Stimulated activated CD8-positive, alpha-beta memory T cell treated with anti-CD3 and anti-CD28 coated beads, Interleukin-15, amount 100 ng/mL, for 48 hours (primary cell): ENCODE measurements around the gene ARMC12.
"Not testable (repeated sequence)": the region's sequence is repeated elsewhere in the genome, so short reads cannot be mapped to it uniquely, and the experiment has no call there.

ENCODE experiments used
- DNase-seq, 2 donors: peaks; one replicate each; pipeline ENCODE4 v3.0.0-alpha.2; 2020; ENCODE audit warnings: low read depth in 2 of 2

The ARMC12 gene

DNA sequence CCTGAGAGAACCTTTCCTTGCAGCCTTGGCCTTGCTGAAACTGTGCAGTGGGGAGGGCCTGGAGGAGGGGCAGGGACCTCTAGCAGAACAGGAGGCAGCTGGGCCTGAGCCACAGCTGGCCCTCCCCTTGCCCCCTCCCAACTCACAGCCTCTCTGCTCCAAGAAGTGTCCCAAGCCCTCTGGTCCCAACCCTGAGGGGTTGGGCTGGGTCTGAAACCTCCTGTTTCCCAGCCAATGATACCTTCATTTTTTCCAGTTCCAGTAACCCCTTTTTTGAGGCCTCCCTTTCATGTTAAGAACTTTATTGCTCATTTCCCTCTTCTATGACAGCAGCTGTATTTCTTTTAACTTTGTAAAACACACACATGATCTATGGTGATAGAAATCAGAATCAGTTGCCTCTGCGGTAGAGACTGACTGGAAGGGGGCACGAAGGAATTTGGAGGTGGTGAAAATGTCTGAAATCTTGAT, 17.9 kb upstream of the ARMC12 start:
- peak in 1 of 2 donors; percentile 40 for DNase-seq

DNA sequence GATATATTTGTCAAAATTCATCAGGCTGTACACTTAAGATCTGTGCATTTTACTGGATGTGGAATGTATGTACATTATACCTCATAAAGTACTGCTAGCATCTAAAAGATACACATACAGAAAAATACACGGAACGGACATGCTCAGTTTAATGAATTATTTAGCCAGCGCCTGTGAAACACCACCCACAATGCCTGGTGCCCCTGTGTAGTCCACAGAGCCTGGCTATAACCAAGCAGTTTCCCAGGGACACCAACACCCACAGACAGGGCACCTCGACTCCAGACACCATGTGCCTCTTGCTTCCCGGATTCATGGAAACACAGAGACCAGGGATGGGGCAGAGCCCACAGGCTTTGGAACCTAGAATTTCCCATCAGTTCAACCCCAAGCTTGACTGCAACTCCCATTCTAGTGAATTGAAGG, 17.4 kb upstream of the ARMC12 start:
- no peak for DNase-seq

DNA sequence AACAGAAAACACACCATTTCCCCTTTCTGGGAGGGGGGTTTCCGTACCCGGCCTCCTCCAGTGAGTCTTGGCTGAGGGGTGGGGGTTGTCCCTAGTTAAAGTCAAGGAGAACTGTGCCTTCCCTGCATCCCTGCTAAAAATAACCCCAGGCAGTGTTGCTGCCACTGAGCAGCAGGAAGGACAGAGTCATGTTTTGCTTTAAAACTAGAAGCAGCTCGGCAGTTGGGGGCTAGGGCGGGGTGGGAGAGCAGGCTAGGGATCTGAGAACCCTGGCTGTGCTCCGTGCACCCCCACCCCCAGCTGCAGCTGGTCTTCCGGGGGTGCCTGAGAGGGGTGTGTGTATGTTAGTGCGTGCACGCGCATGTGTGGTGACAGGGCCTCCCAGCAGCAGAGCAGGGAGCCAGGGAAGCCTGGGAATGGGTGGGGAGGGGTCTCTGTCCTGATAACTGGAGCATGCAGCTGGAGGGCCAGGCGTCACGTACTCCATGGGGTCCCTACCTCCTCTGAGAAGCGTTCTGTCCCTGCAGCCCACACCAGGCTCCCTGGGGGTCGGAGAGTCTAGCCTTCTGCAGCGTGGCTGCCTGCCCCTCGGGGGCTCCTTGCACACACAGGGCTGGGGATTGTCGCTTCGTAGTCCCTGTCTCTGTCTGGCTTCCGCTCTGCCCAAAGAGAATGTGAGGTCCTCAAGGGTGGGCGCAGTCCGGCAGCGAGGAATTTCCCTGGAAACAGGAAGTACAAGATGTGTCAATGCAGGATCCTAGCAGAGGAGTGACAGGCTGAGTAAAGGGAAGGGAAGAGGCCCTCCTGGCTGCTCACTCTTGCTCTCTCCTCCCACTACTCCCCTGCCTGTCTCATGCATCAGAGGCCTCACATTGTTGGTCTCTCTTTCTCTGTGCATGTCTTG, 16.8 kb upstream of the ARMC12 start:
- no peak for DNase-seq

GRCh38 chr6:35722121-35722761, 14.6 kb upstream of the ARMC12 start:
- DNase-seq, result no peak

DNA sequence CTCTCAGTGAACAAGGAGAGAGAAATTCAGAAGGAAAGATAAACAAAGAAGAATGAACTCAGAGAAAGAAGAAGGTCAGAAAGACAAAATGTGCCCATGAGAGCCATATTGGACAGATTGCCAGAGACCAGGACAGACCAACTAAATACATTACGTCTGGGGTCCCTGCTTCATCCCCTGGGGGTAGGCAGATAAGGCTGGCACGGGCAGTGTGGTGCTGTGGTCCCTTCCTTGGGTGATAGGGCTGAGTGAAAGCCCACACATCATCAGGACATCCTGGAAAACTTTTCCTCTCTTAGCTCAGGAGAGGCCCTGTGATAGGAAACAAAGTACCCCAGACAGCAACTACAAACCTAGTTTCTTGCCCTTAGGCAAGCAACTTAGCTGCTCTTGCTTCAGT, 13.2 kb upstream of the ARMC12 start:
- DNase-seq, result no peak

- no peak for DNase-seq
These were observed 12.8 kb upstream of the ARMC12 start for GRCh38 chr6:35724059-35724458.

GRCh38 chr6:35724471-35724870, 12.4 kb upstream of the ARMC12 start:
- DNase-seq, result no peak

DNA sequence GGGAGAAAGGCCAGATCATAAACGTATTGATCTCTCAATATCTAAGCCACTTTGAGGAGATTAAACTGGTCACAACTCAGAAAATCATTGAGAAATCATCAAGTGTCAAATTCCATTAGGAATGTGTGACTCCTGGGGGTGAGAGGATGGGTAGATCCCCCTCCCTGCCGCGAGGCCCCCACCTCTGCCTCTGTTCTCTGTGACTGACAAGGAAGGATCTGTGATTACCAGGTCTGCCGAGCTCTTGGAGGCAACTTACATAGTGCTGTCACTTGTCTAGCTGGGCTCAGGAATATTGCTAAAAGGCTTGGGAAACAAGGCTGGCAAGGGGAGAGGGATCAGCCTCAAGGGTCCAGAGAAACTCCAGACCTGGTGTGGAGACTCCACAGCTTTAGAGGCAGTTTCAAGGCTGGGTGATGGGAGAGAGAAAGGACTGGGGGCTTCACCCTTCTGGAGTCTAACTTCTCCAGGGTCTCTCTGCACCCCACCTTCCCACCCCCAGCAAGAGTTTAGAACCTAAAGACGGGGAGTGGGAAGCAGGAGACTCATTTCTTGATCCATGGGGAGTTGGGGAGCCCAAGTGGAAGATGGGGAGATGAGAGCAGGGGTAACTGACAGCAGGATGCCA, 11.6 kb upstream of the ARMC12 start:
- no peak for DNase-seq

GRCh38 chr6:35725721-35726438, 11.0 kb upstream of the ARMC12 start:
- no peak for DNase-seq

DNA sequence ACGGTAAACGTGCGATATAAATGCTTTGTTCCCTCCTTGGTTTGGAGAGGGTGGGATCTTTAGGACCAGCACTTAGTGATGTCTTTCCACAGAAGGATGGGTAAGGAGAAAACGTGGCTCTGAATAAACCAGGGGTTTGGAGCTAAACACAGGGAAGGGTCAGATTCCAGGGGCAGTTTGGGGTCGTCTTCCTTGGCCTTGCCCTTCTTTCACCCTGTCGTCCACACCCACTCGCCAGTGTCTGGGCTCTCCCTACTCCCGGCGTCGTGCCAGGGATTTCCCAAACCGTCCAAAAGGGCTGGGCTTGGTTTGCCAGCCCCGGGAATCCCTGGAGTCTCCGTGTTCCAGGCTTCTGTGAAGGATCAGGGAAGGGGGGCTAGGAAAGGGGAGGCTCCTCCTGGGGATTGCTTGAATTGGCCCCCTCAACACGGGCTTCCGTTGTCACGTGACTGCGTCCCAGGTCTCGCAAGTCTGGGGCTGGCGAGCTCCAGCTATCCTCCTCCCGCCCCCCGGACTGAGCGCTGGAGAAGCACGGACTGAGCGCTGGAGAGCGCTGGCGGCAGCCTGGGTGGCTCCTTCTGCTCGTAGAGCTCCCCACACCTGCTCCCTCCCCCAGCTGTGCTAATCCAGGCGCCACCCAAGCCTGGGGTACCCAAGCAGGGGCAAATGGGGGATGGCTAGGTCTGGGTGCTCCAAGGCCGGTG, 9.4 kb upstream of the ARMC12 start:
- DNase-seq, result no peak

GRCh38 chr6:35727935-35728682, 8.7 kb upstream of the ARMC12 start:
- peak; percentile 85 to 86 for DNase-seq

DNA sequence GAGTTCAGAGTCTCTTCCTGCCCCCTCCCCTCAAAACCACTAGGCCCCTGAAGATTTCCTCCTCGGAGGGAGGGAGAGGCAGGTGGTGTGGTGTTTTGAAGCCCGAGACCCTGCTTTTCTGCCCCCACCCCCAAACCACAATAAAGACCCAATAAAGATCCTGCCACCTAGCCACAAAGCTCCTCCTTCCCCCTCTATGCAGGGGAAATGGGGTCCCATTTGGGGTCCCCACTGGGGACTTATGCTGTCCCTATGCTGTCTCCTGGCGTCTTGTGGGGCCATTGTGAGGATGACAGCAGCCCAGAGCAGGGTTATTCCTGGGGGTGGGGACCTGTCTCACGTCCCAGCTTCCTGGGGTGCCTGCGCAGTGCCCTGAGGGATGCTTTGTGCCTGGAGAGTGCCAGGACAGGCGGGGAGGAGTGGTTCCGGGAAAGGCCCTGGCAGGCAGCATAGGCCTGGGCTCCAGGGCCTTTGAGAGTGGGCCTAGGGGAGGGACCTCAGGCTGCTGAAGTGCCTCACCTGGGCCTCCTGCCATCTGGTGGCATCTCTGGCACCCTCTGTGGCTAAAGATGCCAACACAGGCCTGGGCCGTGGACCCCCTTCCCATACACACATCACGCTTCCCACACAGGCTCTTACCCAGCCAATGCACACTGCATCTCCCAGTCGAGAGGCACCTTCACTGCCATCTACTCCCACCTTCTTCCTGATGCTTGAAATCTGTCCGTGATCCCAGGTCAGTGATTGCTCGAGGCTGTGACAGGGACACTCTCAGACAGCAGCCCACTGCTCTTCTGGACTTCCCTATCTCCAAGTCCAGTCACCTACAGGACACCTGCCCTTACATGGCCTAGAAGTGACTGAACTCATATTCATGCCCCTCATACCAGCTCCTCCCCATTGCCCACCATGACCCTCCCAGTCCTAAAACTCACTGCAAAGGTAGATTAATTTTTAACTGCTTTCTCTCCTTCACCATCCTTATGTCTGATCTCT, 7.9 kb upstream of the ARMC12 start:
- no peak for DNase-seq

DNA sequence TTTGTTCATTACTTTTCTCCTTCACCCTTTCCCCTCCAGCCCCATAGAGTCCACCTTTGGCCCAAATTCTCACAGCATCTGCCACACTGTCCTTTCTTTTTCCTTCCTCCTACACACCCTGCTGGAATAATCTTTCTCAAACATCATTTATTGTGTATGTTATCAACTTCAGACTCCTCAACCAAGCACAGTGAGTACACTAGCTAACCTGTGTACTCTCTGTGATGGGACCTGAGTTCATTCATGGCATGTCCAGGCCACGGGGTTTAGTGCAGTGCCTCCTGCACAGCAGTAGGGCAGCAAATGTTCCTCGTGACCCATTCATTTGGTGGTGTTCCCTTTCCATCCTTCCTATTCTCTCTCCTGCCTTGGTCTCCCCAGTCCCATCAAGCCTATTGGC, 7.1 kb upstream of the ARMC12 start:
- no peak for DNase-seq

- DNase-seq, result no peak
These were observed 6.0 kb upstream of the ARMC12 start for GRCh38 chr6:35730745-35731413.

GRCh38 chr6:35731414-35731735, 5.5 kb upstream of the ARMC12 start:
- DNase-seq, result peak; percentile 90

DNA sequence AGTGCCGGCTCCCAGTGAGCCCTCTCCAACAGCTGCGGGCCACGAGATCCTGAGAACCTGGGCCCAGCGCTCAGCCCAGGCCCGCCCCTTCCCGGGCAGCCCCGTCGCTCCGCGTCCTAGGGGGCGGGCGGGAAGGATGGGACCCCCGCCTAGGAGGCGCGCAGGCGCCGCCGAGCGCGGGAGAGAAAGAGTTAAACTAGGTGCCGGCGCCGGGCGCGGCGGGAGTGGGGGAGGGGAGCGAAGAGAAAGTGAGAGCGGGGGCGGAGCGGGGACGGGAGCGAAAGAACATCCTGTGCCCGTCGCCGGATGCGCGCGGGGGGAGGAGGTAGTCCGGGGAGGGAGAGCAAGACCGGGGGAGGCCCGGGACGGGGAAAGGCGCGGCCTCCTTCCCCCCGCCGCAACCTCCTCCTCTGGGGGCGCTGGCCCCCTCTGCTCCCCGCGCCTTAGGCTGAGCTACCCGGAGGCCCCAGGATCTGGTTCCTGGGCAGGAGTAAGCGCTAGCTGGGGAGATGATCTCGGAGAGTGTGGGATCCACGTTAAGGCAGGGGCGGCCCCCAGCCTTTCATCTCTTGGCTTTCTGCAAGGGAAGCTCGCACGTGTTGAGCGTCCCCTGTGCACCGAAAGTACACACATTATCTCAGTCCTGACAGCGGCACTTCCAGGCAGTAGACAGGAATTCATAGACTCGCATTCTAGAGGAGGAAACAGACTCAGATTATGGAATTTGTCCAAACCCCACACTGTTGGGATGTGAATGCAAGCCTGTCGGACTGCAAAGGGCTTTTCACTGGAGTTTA, 4.9 kb upstream of the ARMC12 start:
- peak; percentile 89 to 90 for DNase-seq

- no peak for DNase-seq
These were observed 3.2 kb upstream of the ARMC12 start for GRCh38 chr6:35733633-35734032.

- DNase-seq, result not testable (repeated sequence)
These were observed 2.5 kb upstream of the ARMC12 start for GRCh38 chr6:35734319-35734718.
